ENCODE measurements around the gene NIPAL1.

The NIPAL1 gene

GRCh38 chr4:48024522-48024921, 8.0 kb downstream of the NIPAL1 start:
- Histone ChIP-seq H3K9me2 (replicated peaks; ENCODE audit: control insufficient read depth, low read length) (no peaks in the 10 kb centered on the region), H3K4me3 (ENCODE audit: low read length) (no peak overlapping the region), H3K27me3 (ENCODE audit: control insufficient read depth, low read length) (no peaks in the 10 kb centered on the region), H3K79me2 (ENCODE audit: control insufficient read depth, low read length) (no peaks in the 10 kb centered on the region), H4K20me1 (ENCODE audit: control insufficient read depth, insufficient read depth, low read depth, low read length) (no peaks in the 10 kb centered on the region), H3K9me3 (ENCODE audit: control insufficient read depth, insufficient read depth, low read length) (peaks cover 3% of the 10 kb centered on the region; the same call in 1 of the 2 replicates), H3K36me3 (ENCODE audit: control insufficient read depth, low read length) (0 out of 2 replicates have a peak, but pooled peaks cover 2% of the 10 kb centered on the region), H3K4me2 (ENCODE audit: low read length) (no peak overlapping the region), H3K4me1 (ENCODE audit: control insufficient read depth, low read length) (peaks cover 22% of the 10 kb centered on the region), H3F3A (ENCODE audit: control insufficient read depth, insufficient read depth) (no peaks in the 10 kb centered on the region), H3K27ac (ENCODE audit: low read depth, low read length) (no peak overlapping the region)
- TF ChIP-seq, protein P1, sequence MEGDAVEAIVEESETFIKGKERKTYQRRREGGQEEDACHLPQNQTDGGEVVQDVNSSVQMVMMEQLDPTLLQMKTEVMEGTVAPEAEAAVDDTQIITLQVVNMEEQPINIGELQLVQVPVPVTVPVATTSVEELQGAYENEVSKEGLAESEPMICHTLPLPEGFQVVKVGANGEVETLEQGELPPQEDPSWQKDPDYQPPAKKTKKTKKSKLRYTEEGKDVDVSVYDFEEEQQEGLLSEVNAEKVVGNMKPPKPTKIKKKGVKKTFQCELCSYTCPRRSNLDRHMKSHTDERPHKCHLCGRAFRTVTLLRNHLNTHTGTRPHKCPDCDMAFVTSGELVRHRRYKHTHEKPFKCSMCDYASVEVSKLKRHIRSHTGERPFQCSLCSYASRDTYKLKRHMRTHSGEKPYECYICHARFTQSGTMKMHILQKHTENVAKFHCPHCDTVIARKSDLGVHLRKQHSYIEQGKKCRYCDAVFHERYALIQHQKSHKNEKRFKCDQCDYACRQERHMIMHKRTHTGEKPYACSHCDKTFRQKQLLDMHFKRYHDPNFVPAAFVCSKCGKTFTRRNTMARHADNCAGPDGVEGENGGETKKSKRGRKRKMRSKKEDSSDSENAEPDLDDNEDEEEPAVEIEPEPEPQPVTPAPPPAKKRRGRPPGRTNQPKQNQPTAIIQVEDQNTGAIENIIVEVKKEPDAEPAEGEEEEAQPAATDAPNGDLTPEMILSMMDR (IDR thresholded peaks at IDR 0.05; ENCODE audit: low read depth, low read length, poor library complexity, severe bottlenecking) = no peak
- no peak for TF ChIP-seq EZH2phosphoT487 (IDR thresholded peaks at IDR 0.05; ENCODE audit: borderline replicate concordance, low read length)

DNA sequence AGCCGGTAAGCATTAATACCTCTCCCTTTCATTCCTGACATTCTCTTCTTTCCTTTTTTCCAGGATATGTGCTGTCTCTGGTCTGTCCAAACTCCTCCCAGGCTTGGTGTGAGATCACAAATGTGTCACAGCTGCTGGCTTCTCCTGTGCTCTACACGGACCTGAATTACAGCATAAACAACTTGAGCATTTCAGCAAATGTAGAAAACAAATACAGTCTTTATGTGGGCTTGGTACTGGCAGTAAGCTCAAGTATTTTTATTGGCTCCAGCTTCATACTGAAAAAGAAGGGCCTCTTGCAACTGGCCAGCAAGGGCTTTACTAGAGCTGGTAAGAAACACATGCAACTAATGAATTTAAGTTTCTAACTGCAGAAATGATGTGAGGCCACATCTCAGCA, 8.4 kb downstream of the NIPAL1 start:
- no peaks in the 10 kb centered on the region for H3K79me2 ChIP-seq (ENCODE audit: control insufficient read depth, low read length)
- H3K36me3 ChIP-seq (ENCODE audit: control insufficient read depth, low read length) = 0 out of 2 replicates have a peak, but pooled peaks cover 2% of the 10 kb centered on the region
- no peak overlapping the region for H3K27ac ChIP-seq (ENCODE audit: low read depth, low read length)
- H3K9me2 ChIP-seq (replicated peaks; ENCODE audit: control insufficient read depth, low read length) = no peaks in the 10 kb centered on the region
- H3K4me2 ChIP-seq (ENCODE audit: low read length) = no peak overlapping the region
- no peaks in the 10 kb centered on the region for H3F3A ChIP-seq (ENCODE audit: control insufficient read depth, insufficient read depth)
- no peaks in the 10 kb centered on the region for H4K20me1 ChIP-seq (ENCODE audit: control insufficient read depth, insufficient read depth, low read depth, low read length)
- H3K27me3 ChIP-seq (ENCODE audit: control insufficient read depth, low read length) = no peaks in the 10 kb centered on the region
- TF ChIP-seq, protein P1 (IDR thresholded peaks at IDR 0.05; ENCODE audit: low read depth, low read length, poor library complexity, severe bottlenecking) = no peak
- TF ChIP-seq EZH2phosphoT487 (IDR thresholded peaks at IDR 0.05; ENCODE audit: borderline replicate concordance, low read length) = no peak
- peaks cover 23% of the 10 kb centered on the region for H3K4me1 ChIP-seq (ENCODE audit: control insufficient read depth, low read length)
- peaks cover 3% of the 10 kb centered on the region; the same call in 1 of the 2 replicates for H3K9me3 ChIP-seq (ENCODE audit: control insufficient read depth, insufficient read depth, low read length)
- no peak overlapping the region for H3K4me3 ChIP-seq (ENCODE audit: low read length)

DNA sequence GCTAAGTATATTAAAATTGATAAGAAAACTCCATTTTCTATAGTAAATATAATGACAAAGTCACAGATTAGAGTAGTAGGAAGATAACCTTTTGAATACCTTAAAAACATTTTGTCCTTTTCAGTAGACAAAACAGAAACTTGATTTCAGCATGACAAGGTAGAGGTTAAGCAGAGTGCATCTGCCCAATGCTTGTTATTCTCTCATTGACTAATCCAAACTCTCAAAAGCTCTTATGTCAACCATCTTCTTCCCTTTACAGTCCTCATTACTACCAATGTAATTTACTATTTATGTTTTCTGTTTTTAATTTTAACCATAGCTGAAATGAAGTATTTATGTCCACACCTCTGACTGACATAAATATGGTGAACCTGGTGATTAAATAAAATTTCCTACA, 11.1 kb downstream of the NIPAL1 start:
- Histone ChIP-seq H3K36me3 (ENCODE audit: control insufficient read depth, low read length) (0 out of 2 replicates have a peak, but pooled peaks cover 2% of the 10 kb centered on the region), H3K27ac (ENCODE audit: low read depth, low read length) (no peak overlapping the region), H3K9me3 (ENCODE audit: control insufficient read depth, insufficient read depth, low read length) (peaks cover 3% of the 10 kb centered on the region; the same call in 1 of the 2 replicates), H3K27me3 (ENCODE audit: control insufficient read depth, low read length) (no peaks in the 10 kb centered on the region), H3F3A (ENCODE audit: control insufficient read depth, insufficient read depth) (no peaks in the 10 kb centered on the region), H3K79me2 (ENCODE audit: control insufficient read depth, low read length) (no peaks in the 10 kb centered on the region), H3K4me3 (ENCODE audit: low read length) (no peak overlapping the region), H4K20me1 (ENCODE audit: control insufficient read depth, insufficient read depth, low read depth, low read length) (no peaks in the 10 kb centered on the region), H3K4me2 (ENCODE audit: low read length) (no peak overlapping the region), H3K9me2 (replicated peaks; ENCODE audit: control insufficient read depth, low read length) (no peaks in the 10 kb centered on the region), H3K4me1 (ENCODE audit: control insufficient read depth, low read length) (peaks cover 28% of the 10 kb centered on the region)
- TF ChIP-seq EZH2phosphoT487 (IDR thresholded peaks at IDR 0.05; ENCODE audit: borderline replicate concordance, low read length) = no peak
- TF ChIP-seq, protein P1 (IDR thresholded peaks at IDR 0.05; ENCODE audit: low read depth, low read length, poor library complexity, severe bottlenecking) = no peak

Data from DOHH2 (cell line).